ENCODE measurements around the gene ITSN1. TPM values are rescaled to one million over a fixed set of nuclear protein-coding genes. Genes with fewer than 3 reads are reported as not detected.

ITSN1 gene
- total RNA-seq, 1 experiment from 2014 or later: 88.5 TPM

DNA sequence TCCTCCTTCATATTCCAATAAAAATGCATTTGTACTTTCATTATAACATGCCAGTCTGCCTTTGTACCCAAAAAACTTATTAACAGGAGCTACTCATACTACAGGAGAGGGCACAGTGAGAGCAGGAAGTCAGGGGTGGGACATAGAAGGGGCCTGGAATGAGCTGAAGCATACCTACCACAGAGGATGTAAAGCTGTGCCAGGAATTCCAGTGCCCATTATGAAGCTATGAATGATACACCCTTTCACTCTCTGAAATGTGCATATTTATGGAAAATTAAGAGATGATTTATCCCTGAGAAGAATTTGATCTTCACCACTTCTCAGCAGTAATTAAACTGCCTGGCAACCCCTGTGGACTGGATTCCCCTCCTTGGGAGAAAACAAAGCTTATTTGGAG lies 207.5 kb downstream of the ITSN1 start:
- H3K4me3 Mint-ChIP-seq (ENCODE audit: unreplicated experiment): no peak overlapping the region
- H3K4me1 ChIP-seq: peaks cover 20% of the 10 kb centered on the region
- H3K36me3 ChIP-seq (ENCODE audit: control insufficient read depth, insufficient read depth, low read length): no peaks in the 10 kb centered on the region
- intact Hi-C loops (cut with micrococcal nuclease; ENCODE audit: unreplicated experiment): no loop called here
- CTCF ChIA-PET: no interaction called here
- POLR2A ChIA-PET: no interaction called here
- H3K27ac Mint-ChIP-seq (ENCODE audit: unreplicated experiment): no peak overlapping the region
- TF ChIP-seq CTCF (IDR thresholded peaks at IDR 0.05; ENCODE audit: insufficient read depth in 1 of 2, low read depth in 1 of 2, low read length in 1 of 2, severe bottlenecking in 1 of 2, unreplicated experiment in 1 of 2): no peak
- no TSS peak for BruUV-seq (replicated peaks)
- no peaks in the 10 kb centered on the region for H3K27me3 Mint-ChIP-seq (ENCODE audit: insufficient read depth, unreplicated experiment)
- no peaks in the 10 kb centered on the region for H3K27me3 ChIP-seq (replicated peaks; ENCODE audit: control insufficient read depth, insufficient read depth, low read length)
- no peak overlapping the region for H3K4me3 ChIP-seq (ENCODE audit: low read depth, low read length)
- peaks cover 15% of the 10 kb centered on the region for H3K36me3 Mint-ChIP-seq (ENCODE audit: insufficient read depth, unreplicated experiment)
- peaks cover 17% of the 10 kb centered on the region for H3K4me1 Mint-ChIP-seq (ENCODE audit: low read depth, unreplicated experiment)
- H3K9me3 ChIP-seq: no peaks in the 10 kb centered on the region
- DNase-seq: no peak
- no peaks in the 10 kb centered on the region for H3K9me3 Mint-ChIP-seq (ENCODE audit: unreplicated experiment)

DNA sequence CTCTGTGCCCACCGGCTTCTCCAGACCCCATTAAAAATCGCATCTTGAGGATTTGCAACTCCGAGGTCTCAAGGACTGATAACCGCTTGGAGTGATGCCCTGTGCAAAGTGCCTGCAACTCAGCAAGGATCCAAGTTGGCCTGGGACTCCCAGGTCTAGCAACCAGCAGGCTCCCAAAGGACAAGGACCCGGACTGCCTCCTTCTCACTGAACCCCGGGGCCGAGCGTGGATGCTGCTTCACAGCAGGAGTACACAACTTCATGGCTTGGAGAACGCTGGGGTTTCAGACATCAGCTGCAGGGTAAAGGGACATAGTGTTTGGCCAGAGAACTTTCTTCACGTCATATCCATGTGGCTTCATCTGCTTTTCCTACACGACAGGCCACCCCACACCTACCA lies 208.1 kb downstream of the ITSN1 start:
- TF ChIP-seq CTCF (IDR thresholded peaks at IDR 0.05; ENCODE audit: insufficient read depth in 1 of 2, low read depth in 1 of 2, low read length in 1 of 2, severe bottlenecking in 1 of 2, unreplicated experiment in 1 of 2): no peak
- ChIA-PET CTCF (no interaction called here), POLR2A (no interaction called here)
- Mint-ChIP-seq H3K4me1 (ENCODE audit: low read depth, unreplicated experiment) (peaks cover 11% of the 10 kb centered on the region), H3K36me3 (ENCODE audit: insufficient read depth, unreplicated experiment) (peaks cover 12% of the 10 kb centered on the region), H3K27ac (ENCODE audit: unreplicated experiment) (no peak overlapping the region), H3K27me3 (ENCODE audit: insufficient read depth, unreplicated experiment) (no peaks in the 10 kb centered on the region), H3K9me3 (ENCODE audit: unreplicated experiment) (no peaks in the 10 kb centered on the region), H3K4me3 (ENCODE audit: unreplicated experiment) (no peak overlapping the region)
- Histone ChIP-seq H3K4me1 (peaks cover 16% of the 10 kb centered on the region), H3K27me3 (replicated peaks; ENCODE audit: control insufficient read depth, insufficient read depth, low read length) (no peaks in the 10 kb centered on the region), H3K36me3 (ENCODE audit: control insufficient read depth, insufficient read depth, low read length) (no peaks in the 10 kb centered on the region), H3K9me3 (no peaks in the 10 kb centered on the region), H3K4me3 (ENCODE audit: low read depth, low read length) (no peak overlapping the region)
- no peak for DNase-seq
- intact Hi-C loops (cut with micrococcal nuclease; ENCODE audit: unreplicated experiment): no loop called here
- BruUV-seq (replicated peaks): no TSS peak

GRCh38 chr21:33850985-33851384 lies 208.7 kb downstream of the ITSN1 start:
- Mint-ChIP-seq H3K9me3 (ENCODE audit: unreplicated experiment) (no peaks in the 10 kb centered on the region), H3K27me3 (ENCODE audit: insufficient read depth, unreplicated experiment) (no peaks in the 10 kb centered on the region), H3K27ac (ENCODE audit: unreplicated experiment) (no peak overlapping the region), H3K36me3 (ENCODE audit: insufficient read depth, unreplicated experiment) (peaks cover 12% of the 10 kb centered on the region), H3K4me1 (ENCODE audit: low read depth, unreplicated experiment) (peaks cover 7% of the 10 kb centered on the region), H3K4me3 (ENCODE audit: unreplicated experiment) (no peak overlapping the region)
- no TSS peak for BruUV-seq (replicated peaks)
- ChIA-PET CTCF (no interaction called here), POLR2A (no interaction called here)
- no peaks in the 10 kb centered on the region for H3K36me3 ChIP-seq (ENCODE audit: control insufficient read depth, insufficient read depth, low read length)
- peaks cover 15% of the 10 kb centered on the region; the same call in 1 of the 2 replicates for H3K4me1 ChIP-seq
- H3K27me3 ChIP-seq (replicated peaks; ENCODE audit: control insufficient read depth, insufficient read depth, low read length): no peaks in the 10 kb centered on the region
- no peak for DNase-seq
- intact Hi-C loops (cut with micrococcal nuclease; ENCODE audit: unreplicated experiment): no loop called here
- H3K9me3 ChIP-seq: no peaks in the 10 kb centered on the region
- no peak overlapping the region for H3K4me3 ChIP-seq (ENCODE audit: low read depth, low read length)
- TF ChIP-seq CTCF (IDR thresholded peaks at IDR 0.05; ENCODE audit: insufficient read depth in 1 of 2, low read depth in 1 of 2, low read length in 1 of 2, severe bottlenecking in 1 of 2, unreplicated experiment in 1 of 2): no peak

Data from Caco-2 (cell line).